SK-N-SH treated with all-trans-retinoic acid at 6 μM for 48 hours (cell line): Measurements from ENCODE around the gene SHC1.

ENCODE experiments used
- ATAC-seq: fragments of 200-7000 bp; cut with Tn5 transposase; 3 replicates; pipeline ENCODE4 v1.9.1; 2020; ENCODE audit warnings: mild to moderate bottlenecking, moderate library complexity
- ARNTL ChIP-seq: fragments of 450-650 bp; formaldehyde crosslinking; IDR thresholded peaks from 2 replicates; pipeline ENCODE4 v1.5.0; 2020; ENCODE audit warnings: low read depth, mild to moderate bottlenecking, moderate library complexity, borderline replicate concordance
- BACH2 ChIP-seq: fragments of 250-450 bp; sonication (Bioruptor Pico); IDR thresholded peaks from 2 replicates; pipeline ENCODE4 v1.9.0; 2021; ENCODE audit warnings: mild to moderate bottlenecking, borderline replicate concordance
- CREB5 ChIP-seq: fragments of 250-450 bp; sonication (Bioruptor Pico); IDR thresholded peaks from 2 replicates; pipeline ENCODE4 v1.5.1; 2020; ENCODE audit warnings: low read depth, mild to moderate bottlenecking, moderate library complexity
- CSRNP3 ChIP-seq: fragments of 250-450 bp; sonication (Bioruptor Pico); IDR thresholded peaks from 2 replicates; pipeline ENCODE4 v1.5.1; 2021; ENCODE audit warnings: mild to moderate bottlenecking, moderate library complexity
- ESRRG ChIP-seq: fragments of 250-450 bp; sonication (Bioruptor Pico); IDR thresholded peaks from 2 replicates; pipeline ENCODE4 v1.6.1; 2021; ENCODE audit warnings: mild to moderate bottlenecking
- GLIS3 ChIP-seq: fragments of 250-450 bp; sonication (Bioruptor Pico); IDR thresholded peaks from 2 replicates; pipeline ENCODE4 v1.5.0; 2020; ENCODE audit warnings: mild to moderate bottlenecking, moderate library complexity
- OSR1 ChIP-seq: fragments of 250-450 bp; sonication (Bioruptor Pico); IDR thresholded peaks from 2 replicates; pipeline ENCODE4 v1.8.0; 2022; ENCODE audit warnings: moderate library complexity, mild to moderate bottlenecking, inconsistent platforms
- PATZ1 ChIP-seq: fragments of 250-450 bp; sonication (Bioruptor Pico); IDR thresholded peaks from 2 replicates; pipeline ENCODE4 v1.8.0; 2020; ENCODE audit warnings: mild to moderate bottlenecking, moderate library complexity, borderline replicate concordance
- POU6F1 ChIP-seq: fragments of 250-450 bp; sonication (Bioruptor Pico); IDR thresholded peaks from 2 replicates; pipeline ENCODE4 v1.8.0; 2021; ENCODE audit warnings: low read depth, mild to moderate bottlenecking, moderate library complexity, borderline replicate concordance
- PPARA ChIP-seq: fragments of 250-450 bp; sonication (Bioruptor Pico); IDR thresholded peaks from 2 replicates; pipeline ENCODE4 v1.5.0; 2020; ENCODE audit warnings: mild to moderate bottlenecking, borderline replicate concordance
- RARB ChIP-seq: fragments of 250-450 bp; sonication (Bioruptor Pico); IDR thresholded peaks from 2 replicates; pipeline ENCODE4 v1.8.0; 2021; ENCODE audit warnings: mild to moderate bottlenecking, moderate library complexity
- SNAI2 ChIP-seq: fragments of 250-450 bp; sonication (Bioruptor Pico); IDR thresholded peaks from 2 replicates; pipeline ENCODE4 v1.5.0; 2020; ENCODE audit warnings: mild to moderate bottlenecking, moderate library complexity
- TOX ChIP-seq: fragments of 250-450 bp; sonication (Bioruptor Pico); IDR thresholded peaks from 2 replicates; pipeline ENCODE4 v1.8.0; 2021; ENCODE audit warnings: mild to moderate bottlenecking, moderate library complexity, borderline replicate concordance
- ZC3H10 ChIP-seq: fragments of 250-450 bp; sonication (Bioruptor Pico); IDR thresholded peaks from 2 replicates; pipeline ENCODE4 v1.5.1; 2021; ENCODE audit warnings: mild to moderate bottlenecking, moderate library complexity
- ZFP3 ChIP-seq: fragments of 250-450 bp; sonication (Bioruptor Pico); IDR thresholded peaks from 2 replicates; pipeline ENCODE4 v1.5.0; 2020; ENCODE audit warnings: mild to moderate bottlenecking, moderate library complexity
- ZNF70 ChIP-seq: fragments of 450-650 bp; formaldehyde crosslinking; IDR thresholded peaks from 2 replicates; pipeline ENCODE4 v1.5.0; 2020; ENCODE audit warnings: mild to moderate bottlenecking, moderate library complexity
- ZNF8 ChIP-seq: fragments of 450-650 bp; formaldehyde crosslinking; IDR thresholded peaks from 2 replicates; pipeline ENCODE4 v1.5.0; 2020; ENCODE audit warnings: mild to moderate bottlenecking, moderate library complexity

The SHC1 gene

DNA sequence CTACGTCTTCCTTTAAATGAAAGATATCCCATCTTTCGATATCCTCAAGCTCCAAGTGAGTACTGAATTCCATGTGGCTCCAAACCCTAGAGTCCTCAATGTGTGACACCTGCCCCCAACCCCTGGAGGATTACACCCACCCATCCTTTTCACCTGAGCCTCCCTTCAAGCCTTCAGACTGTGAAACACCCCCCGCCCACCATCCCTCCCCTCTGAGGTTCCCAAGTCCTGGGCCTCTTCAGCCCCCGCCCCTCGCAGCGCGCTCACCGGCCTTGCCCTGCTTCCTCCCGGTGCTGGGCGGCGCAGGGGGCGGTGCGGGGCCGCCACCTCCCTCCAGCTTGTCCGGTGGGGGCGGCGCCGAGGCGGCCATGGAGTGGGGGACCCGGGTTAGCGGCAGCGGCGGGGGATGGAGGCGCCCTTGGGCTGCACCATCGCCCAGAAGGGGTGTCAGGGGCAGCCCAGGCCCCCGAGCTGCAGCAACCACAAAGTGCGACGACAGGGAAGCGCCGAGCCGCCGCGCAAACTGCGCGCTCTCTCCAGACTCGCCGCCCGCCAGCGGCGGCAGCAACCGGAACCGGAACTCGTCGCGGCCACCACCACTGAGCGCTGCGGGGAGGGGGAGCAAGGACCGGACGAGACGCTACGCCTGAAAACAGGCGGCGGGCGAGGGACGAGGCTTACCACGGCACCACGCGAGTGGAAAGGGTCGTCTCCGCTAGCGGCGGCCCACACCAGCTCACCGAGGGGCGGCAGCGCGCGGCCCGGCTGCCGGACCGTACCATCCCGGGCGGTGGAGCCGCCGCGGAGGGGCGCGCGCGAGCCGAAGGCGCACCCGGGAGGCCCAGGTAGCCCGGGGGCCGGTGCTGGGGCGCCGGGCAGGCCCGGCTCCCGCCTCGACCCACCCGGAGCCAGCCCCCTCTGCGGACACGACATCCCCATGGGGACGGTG, 9.1 kb downstream of the SHC1 start, which contains the start of gene PYGO2:
PYGO2 (minus strand) TSS at position 576 of the 949 bp plus-strand sequence; CDS start at position 370, 206 bp downstream.
- TF ChIP-seq POU6F1 = 0 out of 2 replicates have a peak, but pooled peaks have one; percentile 7
- peak; percentile 14 for TF ChIP-seq GLIS3 (CRISPR knock-in tag)
- TF ChIP-seq PATZ1 = peak; percentile 87; the same call in 1 of the 2 replicates
- no peak for TF ChIP-seq ZNF8 (CRISPR knock-in tag)
- TF ChIP-seq ZNF70 (CRISPR knock-in tag) = 0 out of 2 replicates have a peak, but pooled peaks have one; percentile 25
- TF ChIP-seq ZFP3 = no peak
- TF ChIP-seq ZC3H10 (CRISPR knock-in tag) = peak; percentile 76
- TF ChIP-seq OSR1 = 0 out of 2 replicates have a peak, but pooled peaks have one; percentile 20
- no peak for TF ChIP-seq ESRRG (CRISPR knock-in tag)
- peak; percentile 88 for ATAC-seq

- TF ChIP-seq RARB (CRISPR knock-in tag) (no peak), ZNF8 (CRISPR knock-in tag) (no peak), ZC3H10 (CRISPR knock-in tag) (no peak), CREB5 (no peak), TOX (CRISPR knock-in tag) (no peak), OSR1 (no peak), CSRNP3 (CRISPR knock-in tag) (no peak), PPARA (CRISPR knock-in tag) (no peak)
- peak; percentile 1 for ATAC-seq
These were observed 10.0 kb downstream of the SHC1 start for GRCh38 chr1:154960446-154961136.

GRCh38 chr1:154959426-154959780, 11.1 kb downstream of the SHC1 start:
- TF ChIP-seq POU6F1 = no peak
- no peak for TF ChIP-seq GLIS3 (CRISPR knock-in tag)
- TF ChIP-seq PPARA (CRISPR knock-in tag) = no peak
- TF ChIP-seq ARNTL (CRISPR knock-in tag) = no peak
- no peak for TF ChIP-seq RARB (CRISPR knock-in tag)
- TF ChIP-seq SNAI2 (CRISPR knock-in tag) = no peak
- TF ChIP-seq PATZ1 = no peak
- no peak for TF ChIP-seq ZNF8 (CRISPR knock-in tag)
- no peak for TF ChIP-seq TOX (CRISPR knock-in tag)
- TF ChIP-seq CREB5 = no peak
- no peak for TF ChIP-seq CSRNP3 (CRISPR knock-in tag)
- no peak for TF ChIP-seq BACH2
- ATAC-seq = no peak
